ENCODE measurements around the gene CNOT6.
"Not testable (repeated sequence)": the region's sequence is repeated elsewhere in the genome, so short reads cannot be mapped to it uniquely, and the experiment has no call there.

Gene CNOT6

GRCh38 chr5:180495991-180496741 lies 2.0 kb downstream of the CNOT6 start:
- no peaks in the 10 kb centered on the region for H3K36me3 ChIP-seq (ENCODE audit: insufficient read depth)
- no peak overlapping the region for H2AFZ ChIP-seq (ENCODE audit: low read depth)

DNA sequence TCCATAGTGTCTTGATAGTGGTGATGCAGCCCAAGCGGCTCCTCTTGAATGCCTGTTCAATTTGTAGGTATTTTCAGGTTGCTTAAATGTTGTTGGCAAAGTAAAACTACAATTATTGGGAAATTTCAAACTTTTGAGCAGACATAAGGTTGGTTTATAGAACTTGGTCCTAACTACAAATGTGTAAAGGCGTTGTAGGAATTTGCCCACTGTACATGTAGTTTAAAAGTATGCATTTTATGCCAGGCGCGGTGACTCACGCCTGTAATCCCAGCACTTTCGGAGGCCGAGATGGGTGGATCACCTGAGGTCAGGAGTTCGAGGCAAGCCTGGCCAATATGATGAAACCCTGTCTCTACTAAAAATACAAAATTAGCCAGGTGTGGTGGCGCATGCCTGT lies 2.6 kb downstream of the CNOT6 start:
- not testable (repeated sequence) for H3K4me1 ChIP-seq (ENCODE audit: low read depth, poor library complexity, severe bottlenecking); H3K27ac ChIP-seq; H3K4me2 ChIP-seq; H3K9ac ChIP-seq; H3K36me3 ChIP-seq (ENCODE audit: insufficient read depth); H4K20me1 ChIP-seq (ENCODE audit: insufficient read depth); H3K27me3 ChIP-seq (ENCODE audit: insufficient read depth, low read depth); H2AFZ ChIP-seq (ENCODE audit: low read depth); H3K4me3 ChIP-seq (IDR thresholded peaks at IDR 0.05; ENCODE audit: insufficient read depth, low read depth, low read length)
- peaks cover 66% of the 10 kb centered on the region for H3K79me2 ChIP-seq (ENCODE audit: insufficient read depth, low read depth)

More at GRCh38 chr5:180495991-180496741, 2.0 kb downstream of the CNOT6 start:
- TF ChIP-seq CTCF (conservative IDR thresholded peaks at IDR 0.05; ENCODE audit: low read depth, low read length), result no peak
- H3K79me2 ChIP-seq (ENCODE audit: insufficient read depth, low read depth), result peaks cover 60% of the 10 kb centered on the region
- H3K4me1 ChIP-seq (ENCODE audit: low read depth, poor library complexity, severe bottlenecking), result peaks cover 6% of the 10 kb centered on the region
- H3K27me3 ChIP-seq (ENCODE audit: insufficient read depth, low read depth), result no peaks in the 10 kb centered on the region
- no peak overlapping the region for H3K9ac ChIP-seq
- H4K20me1 ChIP-seq (ENCODE audit: insufficient read depth), result no peaks in the 10 kb centered on the region; the same call in 1 of the 2 replicates
- H3K4me3 ChIP-seq (IDR thresholded peaks at IDR 0.05; ENCODE audit: insufficient read depth, low read depth, low read length), result no peak overlapping the region
- H3K27ac ChIP-seq, result no peak overlapping the region
- no peak overlapping the region for H3K4me2 ChIP-seq

GRCh38 chr5:180497865-180498264 lies 3.7 kb downstream of the CNOT6 start:
- not testable (repeated sequence) for H3K36me3 ChIP-seq (ENCODE audit: insufficient read depth); H3K27me3 ChIP-seq (ENCODE audit: insufficient read depth, low read depth); H2AFZ ChIP-seq (ENCODE audit: low read depth); H4K20me1 ChIP-seq (ENCODE audit: insufficient read depth); H3K27ac ChIP-seq; H3K4me1 ChIP-seq (ENCODE audit: low read depth, poor library complexity, severe bottlenecking); H3K4me3 ChIP-seq (IDR thresholded peaks at IDR 0.05; ENCODE audit: insufficient read depth, low read depth, low read length); H3K4me2 ChIP-seq; H3K9ac ChIP-seq
- H3K79me2 ChIP-seq (ENCODE audit: insufficient read depth, low read depth), result peaks cover 77% of the 10 kb centered on the region

DNA sequence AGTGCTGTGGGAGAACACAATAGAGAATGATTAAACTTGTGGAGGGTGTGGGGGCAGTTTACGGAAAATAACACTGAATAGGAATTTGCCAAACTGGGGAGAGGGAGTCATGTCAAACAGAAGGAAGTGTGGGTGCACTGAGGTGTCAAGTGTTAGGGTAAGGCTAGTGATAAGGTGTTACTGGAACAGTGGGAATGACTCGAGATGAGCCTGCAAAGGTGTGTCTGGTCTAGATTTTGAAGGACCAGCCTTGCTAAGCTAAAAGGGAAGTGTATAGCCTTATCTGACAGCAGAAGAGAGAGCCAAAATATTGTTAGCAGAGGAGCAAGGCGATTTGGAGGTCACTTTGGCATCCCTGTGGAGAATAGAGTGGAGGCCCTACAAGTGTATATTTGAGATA lies 4.2 kb downstream of the CNOT6 start:
- no peak for TF ChIP-seq CTCF (conservative IDR thresholded peaks at IDR 0.05; ENCODE audit: low read depth, low read length)
- H3K27me3 ChIP-seq (ENCODE audit: insufficient read depth, low read depth), result no peaks in the 10 kb centered on the region
- H2AFZ ChIP-seq (ENCODE audit: low read depth), result no peak overlapping the region
- no peak overlapping the region for H3K9ac ChIP-seq
- no peaks in the 10 kb centered on the region for H3K36me3 ChIP-seq (ENCODE audit: insufficient read depth)
- H3K4me1 ChIP-seq (ENCODE audit: low read depth, poor library complexity, severe bottlenecking), result peaks cover 6% of the 10 kb centered on the region
- peaks cover 82% of the 10 kb centered on the region for H3K79me2 ChIP-seq (ENCODE audit: insufficient read depth, low read depth)
- H3K4me2 ChIP-seq, result no peak overlapping the region
- no peak overlapping the region for H3K27ac ChIP-seq
- no peaks in the 10 kb centered on the region; the same call in 1 of the 2 replicates for H4K20me1 ChIP-seq (ENCODE audit: insufficient read depth)
- H3K4me3 ChIP-seq (IDR thresholded peaks at IDR 0.05; ENCODE audit: insufficient read depth, low read depth, low read length), result no peak overlapping the region

GRCh38 chr5:180499684-180500083 lies 5.5 kb downstream of the CNOT6 start:
- peaks cover 95% of the 10 kb centered on the region for H3K79me2 ChIP-seq (ENCODE audit: insufficient read depth, low read depth)
- H4K20me1 ChIP-seq (ENCODE audit: insufficient read depth), result no peaks in the 10 kb centered on the region; the same call in 1 of the 2 replicates
- no peaks in the 10 kb centered on the region for H3K36me3 ChIP-seq (ENCODE audit: insufficient read depth)
- H3K4me3 ChIP-seq (IDR thresholded peaks at IDR 0.05; ENCODE audit: insufficient read depth, low read depth, low read length), result no peak overlapping the region
- H2AFZ ChIP-seq (ENCODE audit: low read depth), result no peak overlapping the region
- TF ChIP-seq CTCF (conservative IDR thresholded peaks at IDR 0.05; ENCODE audit: low read depth, low read length), result no peak
- no peak overlapping the region for H3K4me2 ChIP-seq
- peaks cover 6% of the 10 kb centered on the region for H3K4me1 ChIP-seq (ENCODE audit: low read depth, poor library complexity, severe bottlenecking)
- H3K9ac ChIP-seq, result no peak overlapping the region
- H3K27me3 ChIP-seq (ENCODE audit: insufficient read depth, low read depth), result no peaks in the 10 kb centered on the region
- H3K27ac ChIP-seq, result no peak overlapping the region

DNA sequence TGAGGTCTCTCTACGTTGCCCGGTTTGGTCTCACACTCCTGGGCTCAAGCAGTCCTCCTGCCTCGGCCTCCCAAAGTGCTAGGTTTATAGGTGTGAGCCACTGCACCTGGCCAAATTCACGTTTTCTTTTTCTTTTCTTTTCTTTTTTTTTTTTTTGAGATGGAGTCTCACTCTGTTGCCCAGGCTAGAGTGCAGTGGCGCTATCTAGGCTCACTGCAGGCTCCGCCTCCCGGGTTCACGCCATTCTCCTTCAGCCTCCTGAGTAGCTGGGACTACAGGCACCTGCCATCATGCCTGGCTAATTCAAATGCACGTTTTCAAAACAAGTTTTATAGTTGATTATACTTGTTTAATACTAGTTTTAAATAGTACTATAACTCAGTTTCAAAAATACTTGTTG lies 6.1 kb downstream of the CNOT6 start:
- not testable (repeated sequence) for H3K27me3 ChIP-seq (ENCODE audit: insufficient read depth, low read depth); H3K27ac ChIP-seq; H2AFZ ChIP-seq (ENCODE audit: low read depth); H4K20me1 ChIP-seq (ENCODE audit: insufficient read depth); H3K9ac ChIP-seq; H3K4me3 ChIP-seq (IDR thresholded peaks at IDR 0.05; ENCODE audit: insufficient read depth, low read depth, low read length); H3K36me3 ChIP-seq (ENCODE audit: insufficient read depth); H3K4me2 ChIP-seq; H3K4me1 ChIP-seq (ENCODE audit: low read depth, poor library complexity, severe bottlenecking)
- H3K79me2 ChIP-seq (ENCODE audit: insufficient read depth, low read depth), result peaks cover 94% of the 10 kb centered on the region

Measured in KMS-11 (cell line).